Fibroblast of mammary gland (primary cell): Measurements from ENCODE around the gene DYRK1B.
"Not testable (repeated sequence)": the region's sequence is repeated elsewhere in the genome, so short reads cannot be mapped to it uniquely, and the experiment has no call there.

Experiments
- DNase-seq: peaks from one replicate; pipeline ENCODE4 v3.0.0-alpha.2; 2010; ENCODE audit warnings: low read depth
- H3K4me3 ChIP-seq: 2 replicates; pipeline ENCODE4 v1.5.1; 2011; ENCODE audit warnings: low read depth, mild to moderate bottlenecking, low read length, moderate library complexity; ENCODE audit not compliant: control insufficient read depth
- CTCF ChIP-seq: conservative IDR thresholded peaks from 2 replicates; pipeline ENCODE4 v1.5.1; 2011; ENCODE audit warnings: low read depth, low read length, inconsistent platforms; ENCODE audit not compliant: control insufficient read depth, insufficient read depth

The DYRK1B gene

GRCh38 chr19:39833464-39834286 is at the start of gene DYRK1B:
Gene DYRK1B (minus strand): TSS chr19:39834162. CDS start chr19:39831867, 2,295 bp downstream.
- DNase-seq = peak; percentile 96
- peak within 1 kb of the TSS; percentile 79 for H3K4me3 ChIP-seq
- no peak for TF ChIP-seq CTCF

GRCh38 chr19:39882645-39883044 is 48.7 kb upstream of the DYRK1B start:
- not testable (repeated sequence) for DNase-seq, H3K4me3 ChIP-seq

GRCh38 chr19:39881495-39882110 is 47.6 kb upstream of the DYRK1B start:
- H3K4me3 ChIP-seq = not testable (repeated sequence)

DNA sequence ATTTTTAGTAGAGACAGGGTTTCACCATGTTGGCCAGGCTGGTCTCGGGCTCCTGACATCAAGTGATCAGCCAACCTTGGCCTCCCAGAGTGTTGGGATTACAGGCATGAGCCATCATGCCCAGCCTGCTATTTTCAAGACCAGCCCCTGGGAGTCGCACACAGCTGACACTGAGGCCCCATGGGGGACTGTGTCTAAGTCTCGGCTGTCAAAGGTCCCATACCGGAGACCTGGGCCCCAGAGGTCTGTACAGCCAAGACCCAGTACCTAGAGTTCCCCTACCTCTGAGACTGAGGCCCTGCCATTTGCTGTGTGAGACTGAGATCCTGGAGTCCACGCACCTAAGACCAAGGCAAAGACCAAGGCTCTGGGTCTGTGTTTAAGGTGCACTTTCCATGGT is 46.3 kb upstream of the DYRK1B start:
- not testable (repeated sequence) for H3K4me3 ChIP-seq, DNase-seq

More at GRCh38 chr19:39881495-39882110, 47.6 kb upstream of the DYRK1B start:
- peak; percentile 7 for DNase-seq
- TF ChIP-seq CTCF = peak; percentile 37

GRCh38 chr19:39879796-39880195 is 45.8 kb upstream of the DYRK1B start:
- H3K4me3 ChIP-seq, DNase-seq: not testable (repeated sequence)

DNA sequence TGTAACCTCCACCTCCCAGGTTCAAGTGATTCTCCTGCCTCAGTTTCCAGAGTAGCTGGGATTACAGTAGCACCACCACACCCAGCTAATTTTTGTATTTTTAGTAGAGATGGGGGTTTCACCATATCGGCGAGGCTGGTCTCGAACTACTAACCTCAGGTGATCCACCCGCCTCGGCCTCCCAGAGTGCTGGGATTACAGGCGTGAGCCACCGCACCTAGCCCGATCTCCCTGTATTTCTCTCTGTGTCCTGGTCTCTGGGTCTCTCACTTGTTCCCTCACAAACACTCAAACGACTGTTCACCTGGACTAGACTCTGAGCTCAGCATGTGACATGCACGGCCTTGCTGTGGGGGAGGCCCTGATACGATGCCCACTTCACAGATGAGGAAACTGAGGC is 44.9 kb upstream of the DYRK1B start:
- not testable (repeated sequence) for H3K4me3 ChIP-seq, DNase-seq

- H3K4me3 ChIP-seq = no peak overlapping the region
- TF ChIP-seq CTCF = no peak
- DNase-seq = no peak
Measured at GRCh38 chr19:39878398-39878797, 44.4 kb upstream of the DYRK1B start.

DNA sequence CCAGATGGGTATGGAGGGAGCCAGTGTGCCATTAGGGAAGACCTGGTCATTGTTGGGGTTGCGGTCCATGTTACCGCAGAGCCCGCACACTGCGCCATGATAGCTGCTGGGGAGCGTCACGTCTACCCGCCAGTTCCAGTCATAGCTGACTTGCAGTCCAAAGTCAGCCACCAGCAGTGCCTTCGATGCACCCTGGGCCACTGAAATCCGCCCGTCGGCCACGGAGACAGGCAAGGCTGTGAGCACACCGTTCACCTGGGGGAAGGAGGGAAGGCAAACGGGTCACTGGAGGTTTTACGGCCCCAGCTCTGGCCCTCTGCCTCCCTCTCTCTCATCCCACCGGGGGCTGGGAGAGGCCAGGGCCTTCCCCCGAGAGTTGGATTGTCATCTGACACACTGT is 44.0 kb upstream of the DYRK1B start:
- DNase-seq, H3K4me3 ChIP-seq: not testable (repeated sequence)

- DNase-seq, H3K4me3 ChIP-seq: not testable (repeated sequence)
Measured at GRCh38 chr19:39877488-39877887, 43.5 kb upstream of the DYRK1B start.

GRCh38 chr19:39876486-39876885 is 42.5 kb upstream of the DYRK1B start:
- not testable (repeated sequence) for H3K4me3 ChIP-seq, DNase-seq

GRCh38 chr19:39875401-39875864 is 41.5 kb upstream of the DYRK1B start:
- not testable (repeated sequence) for DNase-seq, H3K4me3 ChIP-seq
